HG02981 (cell line): ENCODE results near the gene SLC13A1.

Experiments
- ATAC-seq: cut with Tn5 transposase; IDR thresholded peaks from one replicate; pipeline ENCODE4 v1.9.1; 2021; ENCODE audit warnings: mild to moderate bottlenecking, moderate library complexity; ENCODE audit not compliant: unreplicated experiment

Gene SLC13A1

GRCh38 chr7:123198668-123199652 is 809 bp downstream of the SLC13A1 start:
- no peak for ATAC-seq

GRCh38 chr7:123198111-123198510 is 1.7 kb downstream of the SLC13A1 start:
- ATAC-seq = no peak

GRCh38 chr7:123193235-123193634 is 6.5 kb downstream of the SLC13A1 start:
- ATAC-seq = no peak

GRCh38 chr7:123191132-123191531 is 8.6 kb downstream of the SLC13A1 start:
- no peak for ATAC-seq

GRCh38 chr7:123190109-123190831 is 9.5 kb downstream of the SLC13A1 start:
- peak; percentile 92 for ATAC-seq

GRCh38 chr7:123185756-123186155 is 14.0 kb downstream of the SLC13A1 start:
- ATAC-seq = no peak

GRCh38 chr7:123184271-123184670 is 15.5 kb downstream of the SLC13A1 start:
- ATAC-seq = no peak

GRCh38 chr7:123183431-123183830 is 16.3 kb downstream of the SLC13A1 start:
- no peak for ATAC-seq

GRCh38 chr7:123177442-123177841 is 22.3 kb downstream of the SLC13A1 start:
- no peak for ATAC-seq

- ATAC-seq = no peak
These were observed 29.2 kb downstream of the SLC13A1 start for GRCh38 chr7:123170333-123171246.

GRCh38 chr7:123169065-123169464 is 30.7 kb downstream of the SLC13A1 start:
- no peak for ATAC-seq

- no peak for ATAC-seq
These were observed 42.2 kb downstream of the SLC13A1 start for GRCh38 chr7:123157606-123158005.

GRCh38 chr7:123155571-123155970 is 44.2 kb downstream of the SLC13A1 start:
- ATAC-seq = no peak

- peak; percentile 94 for ATAC-seq
These were observed 45.4 kb downstream of the SLC13A1 start for GRCh38 chr7:123154231-123154860.

- ATAC-seq = no peak
These were observed 48.3 kb downstream of the SLC13A1 start for GRCh38 chr7:123151443-123151842.

- no peak for ATAC-seq
These were observed 51.0 kb downstream of the SLC13A1 start for GRCh38 chr7:123148813-123149212.

- no peak for ATAC-seq
These were observed 56.3 kb downstream of the SLC13A1 start for GRCh38 chr7:123143252-123144006.

GRCh38 chr7:123140561-123140960 is 59.2 kb downstream of the SLC13A1 start:
- ATAC-seq = no peak

- ATAC-seq = no peak
These were observed 63.8 kb downstream of the SLC13A1 start for GRCh38 chr7:123135960-123136359.

GRCh38 chr7:123133924-123134323 is 65.8 kb downstream of the SLC13A1 start:
- no peak for ATAC-seq
